ENCODE measurements around the gene COX4I1. TPM values are rescaled to one million over a fixed set of nuclear protein-coding genes. Genes with fewer than 3 reads are reported as not detected.

Gene COX4I1
- total RNA-seq, 1 donor from 2014 or later = 485 TPM

GRCh38 chr16:85767531-85767930, 32.0 kb upstream of the COX4I1 start:
- DNase-seq (ENCODE audit: low spot score) = no peak

GRCh38 chr16:85768199-85768598, 31.3 kb upstream of the COX4I1 start:
- no peak for DNase-seq (ENCODE audit: low spot score)

- no peak for DNase-seq (ENCODE audit: low spot score)
Observed at GRCh38 chr16:85770741-85771140, 28.8 kb upstream of the COX4I1 start.

- no peak for DNase-seq (ENCODE audit: low spot score)
Observed at GRCh38 chr16:85773044-85773443, 26.5 kb upstream of the COX4I1 start.

DNA sequence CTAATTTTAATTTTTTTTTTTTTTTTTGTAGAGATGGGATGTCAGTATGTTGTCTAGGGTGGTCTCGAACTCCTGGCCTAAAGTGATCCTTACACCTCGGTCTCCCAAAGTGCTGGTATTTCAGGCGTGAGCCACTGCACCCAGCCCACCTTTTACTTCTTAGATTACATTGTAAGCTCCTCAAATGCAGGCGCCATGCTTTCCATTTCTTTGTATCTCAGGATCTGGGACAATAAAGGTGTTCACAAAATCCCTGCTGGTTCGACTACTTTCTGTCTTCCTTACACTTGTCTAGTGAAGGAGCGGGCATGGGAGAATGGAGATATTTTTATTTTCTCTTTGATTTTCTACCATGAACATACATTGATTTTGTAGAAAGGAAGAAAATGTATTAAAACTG, 25.4 kb upstream of the COX4I1 start:
- no peak for DNase-seq (ENCODE audit: low spot score)

DNA sequence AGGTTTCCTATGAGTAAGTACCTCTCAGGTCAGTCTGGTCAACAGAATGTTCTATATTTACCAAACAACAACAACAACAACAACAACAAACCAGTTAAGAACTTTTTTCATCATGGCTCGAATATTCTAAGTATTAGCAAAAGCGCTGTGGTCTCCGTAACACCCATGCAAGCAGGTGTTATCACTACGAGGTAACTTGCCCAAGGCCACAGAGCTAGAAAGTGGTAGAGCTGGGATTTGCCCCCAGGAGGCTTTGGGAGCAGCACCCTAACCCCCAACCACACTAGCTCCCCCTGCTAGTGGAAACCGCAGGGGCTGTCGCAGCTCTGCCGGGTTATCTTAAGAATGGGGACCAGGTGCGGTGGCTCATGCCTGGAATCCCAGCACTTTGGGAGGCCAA, 24.7 kb upstream of the COX4I1 start:
- no peak for DNase-seq (ENCODE audit: low spot score)

DNA sequence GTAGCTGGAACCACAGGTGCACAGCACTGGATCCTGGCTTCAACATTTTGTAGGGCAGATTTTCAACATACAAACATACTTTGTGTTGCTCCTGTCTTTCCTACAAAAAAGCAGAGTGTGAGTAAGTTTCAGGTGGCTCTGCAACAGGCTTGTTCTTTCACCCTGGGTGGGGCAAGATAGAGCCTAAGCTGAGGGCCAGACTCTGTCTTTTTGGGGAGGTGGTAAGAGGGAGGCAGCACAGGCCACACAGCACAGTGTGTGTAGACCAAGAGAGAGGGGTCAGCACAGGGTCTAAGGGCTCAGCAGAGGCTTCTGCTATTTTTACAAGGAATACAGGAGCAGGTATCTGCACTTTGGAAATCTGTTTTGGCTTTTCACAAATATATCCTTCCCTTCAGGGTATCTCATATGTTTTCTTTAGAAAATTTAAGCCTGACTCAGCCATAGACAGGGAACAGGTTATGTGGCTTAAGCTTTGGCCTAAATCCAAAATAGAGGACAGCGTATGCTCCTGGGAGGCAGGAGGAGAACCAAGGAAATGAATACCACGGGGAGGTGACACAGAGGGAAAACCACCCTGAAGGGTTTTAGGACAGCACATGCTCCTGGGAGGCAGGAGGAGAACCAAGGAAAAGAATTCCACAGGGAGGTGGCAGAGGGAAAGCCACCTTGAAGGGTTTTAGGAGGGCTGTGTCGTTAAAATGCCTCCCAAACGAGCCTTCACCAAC, 21.7 kb upstream of the COX4I1 start:
- DNase-seq (ENCODE audit: low spot score) = no peak

DNA sequence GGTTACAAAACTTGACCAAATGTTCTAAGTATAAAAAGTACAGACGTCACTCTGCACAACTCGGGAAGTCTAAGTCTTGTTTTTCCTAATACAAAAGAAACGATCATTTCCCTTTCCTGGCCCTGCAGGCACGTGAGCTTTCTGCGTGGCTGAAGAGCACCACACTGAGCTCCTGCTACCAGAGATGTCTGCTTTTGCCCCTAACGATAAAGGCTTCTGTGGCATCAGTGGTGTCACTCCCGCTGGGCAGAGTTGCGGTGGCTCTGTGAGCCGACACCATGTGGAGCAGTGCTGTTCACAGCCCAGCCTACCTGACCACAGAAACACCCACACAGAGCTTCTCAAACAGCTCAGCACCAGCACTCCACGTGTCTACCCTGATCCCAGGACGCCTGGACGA, 20.6 kb upstream of the COX4I1 start:
- DNase-seq (ENCODE audit: low spot score) = no peak

GRCh38 chr16:85780281-85780680, 19.2 kb upstream of the COX4I1 start:
- DNase-seq (ENCODE audit: low spot score) = no peak

DNA sequence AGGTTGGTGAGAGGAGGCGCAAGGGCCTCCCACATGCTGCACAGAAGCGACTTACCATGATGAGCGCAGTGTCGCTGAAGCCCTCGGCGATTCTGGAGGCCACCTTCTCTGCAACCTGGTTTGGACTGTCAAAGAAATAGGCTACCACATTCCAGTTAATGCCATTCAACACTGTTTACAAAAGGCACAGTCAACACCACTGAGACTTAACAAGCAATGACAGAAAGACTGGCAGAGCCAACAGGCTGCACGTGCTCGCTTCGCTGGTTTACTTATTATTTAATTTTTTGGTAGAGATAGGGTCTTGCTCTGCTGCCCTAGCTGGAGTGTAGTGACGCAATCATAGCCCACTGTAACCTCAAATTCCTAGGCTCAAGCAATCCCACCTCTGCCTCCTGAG, 18.3 kb upstream of the COX4I1 start:
- no peak for DNase-seq (ENCODE audit: low spot score)

- DNase-seq (ENCODE audit: low spot score) = peak; percentile 60
Observed at GRCh38 chr16:85781695-85782370, 17.7 kb upstream of the COX4I1 start.

DNA sequence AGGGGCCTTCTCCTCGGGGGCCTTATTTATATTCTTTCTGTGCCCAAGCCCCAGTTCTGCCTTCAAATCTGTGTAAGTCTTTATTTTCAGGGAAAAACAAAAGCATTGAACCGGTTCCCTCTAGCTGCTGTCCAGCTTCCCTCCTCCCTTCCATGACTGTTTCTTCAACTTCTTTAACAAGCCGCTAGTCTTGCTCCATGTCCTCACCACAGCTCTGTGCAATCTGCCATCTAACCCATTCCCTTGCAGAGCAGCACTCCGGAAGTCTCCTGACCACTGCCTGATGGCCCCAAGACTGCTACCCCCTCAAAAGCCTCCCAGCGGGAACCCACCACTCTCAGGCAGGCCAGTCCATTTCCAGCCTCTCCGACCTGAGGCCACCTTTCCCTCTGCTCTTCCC, 17.0 kb upstream of the COX4I1 start:
- no peak for DNase-seq (ENCODE audit: low spot score)

DNA sequence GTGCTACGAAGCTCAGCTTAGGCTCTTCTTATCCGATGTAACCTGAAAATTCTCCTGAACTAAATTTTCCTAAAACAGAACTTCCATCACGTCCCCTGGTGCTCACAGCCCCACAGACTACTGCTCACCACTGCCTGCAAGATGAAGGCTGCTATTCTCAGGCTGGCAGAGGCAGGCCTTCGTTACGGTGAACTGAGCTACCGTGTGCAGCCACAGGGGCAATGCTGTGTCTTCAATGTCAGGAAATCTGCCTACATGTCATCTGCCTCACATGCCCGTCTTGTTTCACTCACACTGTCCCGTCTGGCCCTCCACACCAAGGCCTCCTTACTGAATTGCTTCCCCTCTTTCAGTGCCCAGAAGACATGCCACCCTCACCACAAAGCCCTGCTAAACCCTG, 16.1 kb upstream of the COX4I1 start:
- no peak for DNase-seq (ENCODE audit: low spot score)

- DNase-seq (ENCODE audit: low spot score) = no peak
Observed at GRCh38 chr16:85784813-85785212, 14.7 kb upstream of the COX4I1 start.

- DNase-seq (ENCODE audit: low spot score) = no peak
Observed at GRCh38 chr16:85785927-85786326, 13.6 kb upstream of the COX4I1 start.

DNA sequence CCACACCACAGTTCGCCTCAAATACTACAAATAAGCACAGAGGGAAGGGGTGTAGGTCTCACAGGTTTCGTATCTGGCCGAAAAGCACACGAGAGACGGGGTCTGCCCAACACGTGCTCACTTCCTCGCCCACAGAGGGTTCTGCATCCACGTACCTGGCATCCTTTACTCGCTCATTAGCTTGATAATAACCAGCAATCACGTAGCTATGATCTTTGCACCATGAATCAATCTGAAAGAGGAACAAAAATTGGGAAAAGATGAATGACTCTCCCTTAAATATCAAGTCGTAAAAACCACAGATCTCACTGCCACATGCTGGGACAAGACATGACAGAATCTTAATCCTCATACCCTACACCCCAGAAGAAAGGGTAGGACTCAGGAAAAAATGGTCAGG, 10.7 kb upstream of the COX4I1 start:
- DNase-seq (ENCODE audit: low spot score) = no peak

DNA sequence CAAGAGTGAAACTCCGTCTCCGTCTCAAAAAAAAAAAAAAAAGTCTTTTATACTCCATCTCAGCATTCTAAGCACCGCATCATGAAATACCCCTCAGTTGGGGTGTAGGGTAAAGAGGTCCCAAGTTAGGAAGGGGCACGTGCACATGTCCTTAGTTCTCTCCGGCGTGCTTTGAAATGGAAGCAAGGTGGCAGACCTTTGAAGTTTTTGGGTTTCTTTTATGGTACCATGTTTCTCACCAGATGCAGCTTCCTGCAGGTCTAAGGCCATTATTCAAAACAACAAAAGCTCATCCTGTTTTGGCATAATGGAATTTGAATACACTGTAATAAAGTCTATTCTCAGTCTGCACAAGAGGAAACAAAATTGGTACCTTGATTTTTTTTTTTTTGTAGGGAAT, 9.7 kb upstream of the COX4I1 start:
- DNase-seq (ENCODE audit: low spot score) = no peak

DNA sequence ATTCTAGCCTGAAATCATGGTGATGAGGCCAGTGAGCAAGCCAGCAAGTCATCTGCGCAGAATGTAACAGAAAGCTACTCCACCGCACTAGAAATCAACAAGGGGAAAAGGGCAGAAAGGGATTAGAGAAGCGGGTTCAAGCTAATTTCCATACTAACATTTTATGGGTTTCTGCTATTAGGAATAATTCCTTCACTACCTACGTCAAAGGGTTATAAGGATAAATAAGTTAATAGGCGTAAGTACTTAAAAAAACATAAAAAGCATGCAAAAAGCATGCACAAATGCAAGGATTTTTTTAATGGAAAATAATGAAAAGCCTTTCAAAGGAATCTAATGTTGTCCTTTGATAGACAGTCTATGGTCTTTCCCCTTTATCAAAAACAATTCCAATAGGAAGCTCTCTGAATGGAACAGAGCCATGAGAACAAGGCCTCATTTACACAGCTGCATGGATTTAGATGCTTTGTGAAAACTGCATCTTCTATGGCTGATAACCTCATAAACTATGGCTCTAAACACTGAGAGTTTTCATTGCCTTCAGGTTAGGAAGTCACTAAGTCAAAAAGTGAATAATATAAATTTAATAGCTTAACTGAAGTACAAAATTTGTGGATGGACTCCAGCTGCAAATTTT, 5.7 kb upstream of the COX4I1 start:
- no peak for DNase-seq (ENCODE audit: low spot score)

- DNase-seq (ENCODE audit: low spot score) = no peak
Observed at GRCh38 chr16:85794696-85795095, 4.8 kb upstream of the COX4I1 start.

- DNase-seq (ENCODE audit: low spot score) = no peak
Observed at GRCh38 chr16:85796152-85796551, 3.3 kb upstream of the COX4I1 start.

DNA sequence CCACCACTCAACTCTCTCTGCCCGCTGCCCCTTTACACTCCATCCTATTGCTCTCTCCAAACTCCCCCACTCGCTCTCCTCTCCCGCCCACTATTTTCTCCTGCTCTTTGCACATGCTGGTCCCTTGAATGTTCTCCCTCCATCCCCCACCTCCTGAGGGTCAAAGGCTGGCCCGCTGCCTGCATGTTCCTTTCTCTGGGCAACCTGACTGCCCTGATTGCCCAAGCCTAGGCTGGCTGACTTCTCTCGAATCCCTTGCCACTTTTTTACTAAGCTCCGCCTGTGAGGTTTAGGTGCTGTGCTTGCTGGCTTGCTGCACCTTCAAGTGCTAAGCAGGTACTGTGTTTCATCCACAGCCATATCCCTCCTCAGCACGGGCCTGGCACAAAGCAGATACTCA, 2.9 kb upstream of the COX4I1 start:
- DNase-seq (ENCODE audit: low spot score) = no peak

DNA sequence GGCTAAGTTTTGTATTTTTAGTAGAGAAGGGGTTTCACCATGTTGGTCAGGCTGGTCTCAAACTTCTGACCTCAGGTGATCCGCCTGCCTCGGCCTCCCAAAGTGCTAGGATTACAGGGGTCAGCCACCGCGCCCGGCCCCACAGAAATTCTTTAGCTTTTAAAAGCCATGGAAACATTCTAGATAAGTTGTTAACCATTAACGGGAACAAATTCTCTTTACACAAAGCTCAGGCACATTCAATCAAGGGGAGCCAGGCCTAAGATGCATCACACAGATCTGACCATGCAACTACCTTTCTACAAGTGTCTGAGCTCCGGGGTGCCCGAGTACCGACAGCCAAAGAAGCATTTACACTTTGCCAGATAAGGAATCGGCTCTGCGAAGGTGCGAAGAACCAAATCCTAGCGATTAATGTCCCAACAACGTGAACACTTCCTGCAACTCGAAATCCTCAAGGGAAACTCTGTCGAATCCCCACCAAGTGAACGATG, 1.2 kb upstream of the COX4I1 start:
- DNase-seq (ENCODE audit: low spot score) = no peak

DNA sequence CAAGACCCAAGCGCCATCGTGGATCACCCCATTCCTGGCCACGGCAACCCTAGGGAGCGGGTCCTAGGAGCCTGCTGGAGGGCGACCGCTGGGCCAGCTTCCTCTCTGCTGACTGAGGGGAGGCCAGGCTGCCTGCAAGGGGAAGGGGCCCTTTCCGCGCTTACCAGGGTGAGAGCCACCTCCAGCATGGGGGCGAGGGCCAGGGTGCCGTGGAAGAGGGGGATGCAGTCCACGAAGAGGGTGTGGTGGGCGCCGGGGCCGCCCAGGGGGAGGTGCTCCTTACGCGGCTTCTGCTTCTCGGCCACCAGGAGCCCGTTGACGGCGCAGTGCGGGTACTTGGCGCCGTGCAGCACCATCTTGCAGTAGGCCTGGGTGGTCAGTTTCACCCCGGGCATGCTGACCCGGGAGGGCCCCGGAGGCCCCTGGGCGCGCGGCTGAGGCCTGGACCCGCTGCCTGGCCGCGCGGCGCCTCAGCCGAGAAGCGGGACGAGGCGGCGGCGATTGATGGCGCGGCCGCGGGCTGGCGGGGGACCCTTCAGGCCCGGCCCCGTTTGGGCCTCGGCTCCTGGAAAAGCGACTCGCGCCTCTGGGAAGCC, 496 bp upstream of the COX4I1 start:
- DNase-seq (ENCODE audit: low spot score) = no peak

Measured in ureter (tissue), 1 donor.